ENCODE measurements around the gene HK2.

The HK2 gene

GRCh38 chr2:74886811-74887210 is 52.9 kb downstream of the HK2 start:
- no peak overlapping the region for H3K27ac ChIP-seq
- H2AFZ ChIP-seq (ENCODE audit: low read depth), result no peak overlapping the region
- H3K79me2 ChIP-seq (ENCODE audit: insufficient read depth, low read depth), result no peaks in the 10 kb centered on the region
- no peak overlapping the region for H3K9ac ChIP-seq
- H3K36me3 ChIP-seq (ENCODE audit: insufficient read depth), result peaks cover 3% of the 10 kb centered on the region; the same call in 1 of the 2 replicates
- H4K20me1 ChIP-seq (ENCODE audit: insufficient read depth), result no peaks in the 10 kb centered on the region
- H3K27me3 ChIP-seq (ENCODE audit: insufficient read depth, low read depth), result no peaks in the 10 kb centered on the region
- no peak overlapping the region for H3K4me3 ChIP-seq (IDR thresholded peaks at IDR 0.05; ENCODE audit: insufficient read depth, low read depth, low read length)
- no peak for TF ChIP-seq CTCF (conservative IDR thresholded peaks at IDR 0.05; ENCODE audit: low read depth, low read length)
- no peaks in the 10 kb centered on the region for H3K4me1 ChIP-seq (ENCODE audit: low read depth, poor library complexity, severe bottlenecking)
- H3K4me2 ChIP-seq, result no peak overlapping the region

GRCh38 chr2:74887445-74887951 is 53.6 kb downstream of the HK2 start:
- Histone ChIP-seq H3K27me3 (ENCODE audit: insufficient read depth, low read depth) (no peaks in the 10 kb centered on the region), H3K9ac (no peak overlapping the region), H3K4me3 (IDR thresholded peaks at IDR 0.05; ENCODE audit: insufficient read depth, low read depth, low read length) (no peak overlapping the region), H3K4me2 (no peak overlapping the region), H3K36me3 (ENCODE audit: insufficient read depth) (no peaks in the 10 kb centered on the region; the same call in 1 of the 2 replicates), H2AFZ (ENCODE audit: low read depth) (no peak overlapping the region), H3K27ac (no peak overlapping the region), H4K20me1 (ENCODE audit: insufficient read depth) (no peaks in the 10 kb centered on the region), H3K79me2 (ENCODE audit: insufficient read depth, low read depth) (no peaks in the 10 kb centered on the region), H3K4me1 (ENCODE audit: low read depth, poor library complexity, severe bottlenecking) (no peaks in the 10 kb centered on the region)
- TF ChIP-seq CTCF (conservative IDR thresholded peaks at IDR 0.05; ENCODE audit: low read depth, low read length), result no peak

- Histone ChIP-seq H3K4me1 (ENCODE audit: low read depth, poor library complexity, severe bottlenecking) (no peaks in the 10 kb centered on the region), H4K20me1 (ENCODE audit: insufficient read depth) (no peaks in the 10 kb centered on the region), H3K9ac (no peak overlapping the region), H2AFZ (ENCODE audit: low read depth) (no peak overlapping the region), H3K27me3 (ENCODE audit: insufficient read depth, low read depth) (no peaks in the 10 kb centered on the region), H3K36me3 (ENCODE audit: insufficient read depth) (no peaks in the 10 kb centered on the region; the same call in 1 of the 2 replicates), H3K4me3 (IDR thresholded peaks at IDR 0.05; ENCODE audit: insufficient read depth, low read depth, low read length) (no peak overlapping the region), H3K27ac (no peak overlapping the region), H3K4me2 (no peak overlapping the region), H3K79me2 (ENCODE audit: insufficient read depth, low read depth) (no peaks in the 10 kb centered on the region)
- TF ChIP-seq CTCF (conservative IDR thresholded peaks at IDR 0.05; ENCODE audit: low read depth, low read length), result no peak
These were observed 54.2 kb downstream of the HK2 start for GRCh38 chr2:74887960-74888700.

GRCh38 chr2:74889159-74889558 is 55.2 kb downstream of the HK2 start:
- H3K27ac ChIP-seq, result no peak overlapping the region
- no peaks in the 10 kb centered on the region for H4K20me1 ChIP-seq (ENCODE audit: insufficient read depth)
- H2AFZ ChIP-seq (ENCODE audit: low read depth), result no peak overlapping the region
- no peaks in the 10 kb centered on the region; the same call in 1 of the 2 replicates for H3K36me3 ChIP-seq (ENCODE audit: insufficient read depth)
- no peak overlapping the region for H3K9ac ChIP-seq
- H3K4me2 ChIP-seq, result no peak overlapping the region
- H3K27me3 ChIP-seq (ENCODE audit: insufficient read depth, low read depth), result no peaks in the 10 kb centered on the region
- no peaks in the 10 kb centered on the region for H3K4me1 ChIP-seq (ENCODE audit: low read depth, poor library complexity, severe bottlenecking)
- H3K79me2 ChIP-seq (ENCODE audit: insufficient read depth, low read depth), result no peaks in the 10 kb centered on the region
- no peak for TF ChIP-seq CTCF (conservative IDR thresholded peaks at IDR 0.05; ENCODE audit: low read depth, low read length)
- no peak overlapping the region for H3K4me3 ChIP-seq (IDR thresholded peaks at IDR 0.05; ENCODE audit: insufficient read depth, low read depth, low read length)
